WTC11 (cell line): ENCODE results near the gene LY9. TPM values are rescaled to one million over a fixed set of nuclear protein-coding genes. Genes with fewer than 3 reads are reported as not detected.

Experiments
- ATAC-seq: fragments of 200-7000 bp; cut with Tn5 transposase; 2 replicates; pipeline ENCODE4 v1.10.0; 2021; ENCODE audit warnings: mild to moderate bottlenecking, moderate library complexity
- CTCF ChIA-PET: fragments of 300-600 bp; sonication (Branson Sonifier 250); formaldehyde crosslinking; loops from one replicate; lab custom pipeline; 2021; ENCODE audit warnings: antibody characterized with exemption; lab: Charles Lee
- POLR2A ChIA-PET: fragments of 350-600 bp; sonication (Branson Sonifier 250); formaldehyde crosslinking; loops from one replicate; lab custom pipeline; 2021; ENCODE audit warnings: antibody characterized with exemption; lab: Charles Lee
- DNase-seq: peaks from one replicate; pipeline ENCODE4 v3.0.0; 2021; ENCODE audit warnings: low spot score
- H3K27ac Mint-ChIP-seq: 2 replicates; pipeline ENCODE4 v1.8.0; 2021; ENCODE audit warnings: mixed read lengths
- H3K27me3 Mint-ChIP-seq: 2 replicates; pipeline ENCODE4 v1.8.0; 2021; ENCODE audit warnings: low read depth, mild to moderate bottlenecking, moderate library complexity, mixed read lengths
- H3K36me3 Mint-ChIP-seq: 2 replicates; pipeline ENCODE4 v1.8.0; 2021; ENCODE audit warnings: mixed read lengths
- H3K4me1 Mint-ChIP-seq: 2 replicates; pipeline ENCODE4 v1.8.0; 2022; ENCODE audit warnings: mixed read lengths
- H3K4me3 Mint-ChIP-seq: 2 replicates; pipeline ENCODE4 v1.8.0; 2021; ENCODE audit warnings: mild to moderate bottlenecking, moderate library complexity, mixed read lengths
- H3K9me3 Mint-ChIP-seq: 2 replicates; pipeline ENCODE4 v1.8.0; 2021; ENCODE audit warnings: mixed read lengths
- CREM ChIP-seq: sonication (generic); formaldehyde crosslinking; IDR thresholded peaks from 2 replicates; pipeline ENCODE4 v1.8.1; 2022; ENCODE audit warnings: mild to moderate bottlenecking, missing genetic modification reagents, moderate library complexity
- ELF4 ChIP-seq: sonication (generic); formaldehyde crosslinking; IDR thresholded peaks from 2 replicates; pipeline ENCODE4 v1.8.1; 2022; ENCODE audit warnings: low read depth, mild to moderate bottlenecking, moderate library complexity, missing genetic modification reagents
- FOXK1 ChIP-seq: sonication (generic); formaldehyde crosslinking; IDR thresholded peaks from 2 replicates; pipeline ENCODE4 v1.8.0; 2022; ENCODE audit warnings: mild to moderate bottlenecking, moderate library complexity, missing genetic modification reagents
- NFATC4 ChIP-seq: fragments of 250-450 bp; sonication (Bioruptor Pico); IDR thresholded peaks from 2 replicates; pipeline ENCODE4 v1.9.0; 2021; ENCODE audit warnings: mild to moderate bottlenecking
- PRDM15 ChIP-seq: sonication (generic); formaldehyde crosslinking; IDR thresholded peaks from 2 replicates; pipeline ENCODE4 v1.8.0; 2022; ENCODE audit warnings: missing genetic modification reagents
- RELA ChIP-seq: sonication (generic); formaldehyde crosslinking; IDR thresholded peaks from 2 replicates; pipeline ENCODE4 v1.8.1; 2022; ENCODE audit warnings: missing genetic modification reagents, mild to moderate bottlenecking, borderline replicate concordance
- TEAD4 ChIP-seq: sonication (generic); formaldehyde crosslinking; IDR thresholded peaks from 2 replicates; pipeline ENCODE4 v1.8.0; 2022; ENCODE audit warnings: mild to moderate bottlenecking, missing genetic modification reagents
- USF1 ChIP-seq: sonication (generic); formaldehyde crosslinking; IDR thresholded peaks from 2 replicates; pipeline ENCODE4 v1.8.0; 2022; ENCODE audit warnings: mild to moderate bottlenecking, missing genetic modification reagents
- ZNF121 ChIP-seq: sonication (generic); formaldehyde crosslinking; IDR thresholded peaks from 2 replicates; pipeline ENCODE4 v1.8.0; 2023; ENCODE audit warnings: missing genetic modification reagents
- ZNF138 ChIP-seq: sonication (generic); formaldehyde crosslinking; conservative IDR thresholded peaks from 2 replicates; pipeline ENCODE4 v1.8.1; 2022; ENCODE audit warnings: mild to moderate bottlenecking, moderate library complexity, missing genetic modification reagents
- ZNF512 ChIP-seq: sonication (generic); formaldehyde crosslinking; IDR thresholded peaks from 2 replicates; pipeline ENCODE4 v1.8.1; 2022; ENCODE audit warnings: missing genetic modification reagents, borderline replicate concordance
- total RNA-seq: library from RNA; stranded (reverse); gene quantifications from 3 replicates; pipeline ENCODE4 v1.2.3, GENCODE V29; 2021
- TF ChIP-seq, protein P1 (sequence below): sonication (generic); formaldehyde crosslinking; IDR thresholded peaks from 2 replicates; pipeline ENCODE4 v1.8.1; 2022; ENCODE audit warnings: mild to moderate bottlenecking, moderate library complexity, missing genetic modification reagents
- TF ChIP-seq, protein P2 (sequence below): sonication (generic); formaldehyde crosslinking; IDR thresholded peaks from 2 replicates; pipeline ENCODE4 v1.8.1; 2022; ENCODE audit warnings: low read depth, missing genetic modification reagents, borderline replicate concordance
- TF ChIP-seq, protein P3 (sequence below): sonication (generic); formaldehyde crosslinking; IDR thresholded peaks from 2 replicates; pipeline ENCODE4 v1.8.0; 2022; ENCODE audit warnings: mild to moderate bottlenecking, missing genetic modification reagents
- TF ChIP-seq, protein P4 (sequence below): fragments of 250-450 bp; sonication (Bioruptor Pico); IDR thresholded peaks from 2 replicates; pipeline ENCODE4 v1.9.0; 2021; ENCODE audit warnings: mild to moderate bottlenecking
- TF ChIP-seq, protein P5 (sequence below): sonication (generic); formaldehyde crosslinking; IDR thresholded peaks from 2 replicates; pipeline ENCODE4 v1.8.1; 2022; ENCODE audit warnings: low read depth, mild to moderate bottlenecking, moderate library complexity, missing genetic modification reagents, borderline replicate concordance
- TF ChIP-seq, protein P6 (sequence below): fragments of 250-450 bp; sonication (Bioruptor Pico); IDR thresholded peaks from 2 replicates; pipeline ENCODE4 v1.9.0; 2021; ENCODE audit warnings: mild to moderate bottlenecking

Gene LY9
- total RNA-seq, 1 experiment from 2014 or later = not detected

DNA sequence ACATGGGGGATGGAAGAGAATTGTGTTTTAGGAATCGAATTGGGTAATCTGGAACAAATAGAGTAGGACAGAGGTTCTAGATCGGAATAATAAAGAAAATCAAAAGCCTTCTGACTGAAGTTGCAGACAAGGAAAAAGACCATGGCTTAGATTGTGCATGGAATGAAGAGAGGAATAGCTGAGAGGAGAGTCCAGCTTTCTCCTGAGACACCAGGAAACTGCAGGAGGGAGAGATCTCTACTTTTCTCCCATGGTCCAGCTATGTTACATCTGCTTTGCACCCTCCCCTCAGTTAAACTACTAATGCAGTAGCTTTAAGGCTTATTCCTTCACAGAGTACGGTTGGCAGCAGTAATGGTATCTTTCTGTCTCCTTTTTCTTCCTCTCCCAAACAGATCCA, 43.6 kb upstream of the LY9 start (continued):
- TF ChIP-seq, protein P1, sequence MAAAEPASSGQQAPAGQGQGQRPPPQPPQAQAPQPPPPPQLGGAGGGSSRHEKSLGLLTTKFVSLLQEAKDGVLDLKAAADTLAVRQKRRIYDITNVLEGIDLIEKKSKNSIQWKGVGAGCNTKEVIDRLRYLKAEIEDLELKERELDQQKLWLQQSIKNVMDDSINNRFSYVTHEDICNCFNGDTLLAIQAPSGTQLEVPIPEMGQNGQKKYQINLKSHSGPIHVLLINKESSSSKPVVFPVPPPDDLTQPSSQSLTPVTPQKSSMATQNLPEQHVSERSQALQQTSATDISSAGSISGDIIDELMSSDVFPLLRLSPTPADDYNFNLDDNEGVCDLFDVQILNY (CRISPR knock-in tag) = no peak
- TF ChIP-seq USF1 (CRISPR knock-in tag) = no peak

- CTCF ChIA-PET = interaction anchor here (1.3 to 1.4 kb wide), 2 partner anchors 16 to 25 kb away, joined by 7 read pairs; no protein-coding TSS in a partner anchor
- no peak overlapping the region for H3K27ac Mint-ChIP-seq
- POLR2A ChIA-PET = interaction anchor here (1.8 kb wide), 1 partner anchor 15 kb away, joined by 7 read pairs; no protein-coding TSS in a partner anchor
- DNase-seq = no peak
- peaks cover 16% of the 10 kb centered on the region for H3K27me3 Mint-ChIP-seq
- H3K4me1 Mint-ChIP-seq = peaks cover 5% of the 10 kb centered on the region; the same call in 1 of the 2 replicates
- TF ChIP-seq NFATC4 (CRISPR knock-in tag) (no peak), ZNF121 (CRISPR knock-in tag) (no peak), ZNF512 (CRISPR knock-in tag) (no peak), PRDM15 (CRISPR knock-in tag) (no peak), RELA (no peak), TEAD4 (CRISPR knock-in tag) (no peak), ELF4 (CRISPR knock-in tag) (no peak), FOXK1 (CRISPR knock-in tag) (no peak), CREM (CRISPR knock-in tag) (no peak), ZNF138 (CRISPR knock-in tag) (no peak)
- TF ChIP-seq, protein P2, sequence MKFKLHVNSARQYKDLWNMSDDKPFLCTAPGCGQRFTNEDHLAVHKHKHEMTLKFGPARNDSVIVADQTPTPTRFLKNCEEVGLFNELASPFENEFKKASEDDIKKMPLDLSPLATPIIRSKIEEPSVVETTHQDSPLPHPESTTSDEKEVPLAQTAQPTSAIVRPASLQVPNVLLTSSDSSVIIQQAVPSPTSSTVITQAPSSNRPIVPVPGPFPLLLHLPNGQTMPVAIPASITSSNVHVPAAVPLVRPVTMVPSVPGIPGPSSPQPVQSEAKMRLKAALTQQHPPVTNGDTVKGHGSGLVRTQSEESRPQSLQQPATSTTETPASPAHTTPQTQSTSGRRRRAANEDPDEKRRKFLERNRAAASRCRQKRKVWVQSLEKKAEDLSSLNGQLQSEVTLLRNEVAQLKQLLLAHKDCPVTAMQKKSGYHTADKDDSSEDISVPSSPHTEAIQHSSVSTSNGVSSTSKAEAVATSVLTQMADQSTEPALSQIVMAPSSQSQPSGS (CRISPR knock-in tag) = no peak
- TF ChIP-seq, protein P3, sequence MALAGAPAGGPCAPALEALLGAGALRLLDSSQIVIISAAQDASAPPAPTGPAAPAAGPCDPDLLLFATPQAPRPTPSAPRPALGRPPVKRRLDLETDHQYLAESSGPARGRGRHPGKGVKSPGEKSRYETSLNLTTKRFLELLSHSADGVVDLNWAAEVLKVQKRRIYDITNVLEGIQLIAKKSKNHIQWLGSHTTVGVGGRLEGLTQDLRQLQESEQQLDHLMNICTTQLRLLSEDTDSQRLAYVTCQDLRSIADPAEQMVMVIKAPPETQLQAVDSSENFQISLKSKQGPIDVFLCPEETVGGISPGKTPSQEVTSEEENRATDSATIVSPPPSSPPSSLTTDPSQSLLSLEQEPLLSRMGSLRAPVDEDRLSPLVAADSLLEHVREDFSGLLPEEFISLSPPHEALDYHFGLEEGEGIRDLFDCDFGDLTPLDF = no peak
- TF ChIP-seq, protein P4, sequence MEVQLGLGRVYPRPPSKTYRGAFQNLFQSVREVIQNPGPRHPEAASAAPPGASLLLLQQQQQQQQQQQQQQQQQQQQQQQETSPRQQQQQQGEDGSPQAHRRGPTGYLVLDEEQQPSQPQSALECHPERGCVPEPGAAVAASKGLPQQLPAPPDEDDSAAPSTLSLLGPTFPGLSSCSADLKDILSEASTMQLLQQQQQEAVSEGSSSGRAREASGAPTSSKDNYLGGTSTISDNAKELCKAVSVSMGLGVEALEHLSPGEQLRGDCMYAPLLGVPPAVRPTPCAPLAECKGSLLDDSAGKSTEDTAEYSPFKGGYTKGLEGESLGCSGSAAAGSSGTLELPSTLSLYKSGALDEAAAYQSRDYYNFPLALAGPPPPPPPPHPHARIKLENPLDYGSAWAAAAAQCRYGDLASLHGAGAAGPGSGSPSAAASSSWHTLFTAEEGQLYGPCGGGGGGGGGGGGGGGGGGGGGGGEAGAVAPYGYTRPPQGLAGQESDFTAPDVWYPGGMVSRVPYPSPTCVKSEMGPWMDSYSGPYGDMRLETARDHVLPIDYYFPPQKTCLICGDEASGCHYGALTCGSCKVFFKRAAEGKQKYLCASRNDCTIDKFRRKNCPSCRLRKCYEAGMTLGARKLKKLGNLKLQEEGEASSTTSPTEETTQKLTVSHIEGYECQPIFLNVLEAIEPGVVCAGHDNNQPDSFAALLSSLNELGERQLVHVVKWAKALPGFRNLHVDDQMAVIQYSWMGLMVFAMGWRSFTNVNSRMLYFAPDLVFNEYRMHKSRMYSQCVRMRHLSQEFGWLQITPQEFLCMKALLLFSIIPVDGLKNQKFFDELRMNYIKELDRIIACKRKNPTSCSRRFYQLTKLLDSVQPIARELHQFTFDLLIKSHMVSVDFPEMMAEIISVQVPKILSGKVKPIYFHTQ = no peak
- TF ChIP-seq, protein P5, sequence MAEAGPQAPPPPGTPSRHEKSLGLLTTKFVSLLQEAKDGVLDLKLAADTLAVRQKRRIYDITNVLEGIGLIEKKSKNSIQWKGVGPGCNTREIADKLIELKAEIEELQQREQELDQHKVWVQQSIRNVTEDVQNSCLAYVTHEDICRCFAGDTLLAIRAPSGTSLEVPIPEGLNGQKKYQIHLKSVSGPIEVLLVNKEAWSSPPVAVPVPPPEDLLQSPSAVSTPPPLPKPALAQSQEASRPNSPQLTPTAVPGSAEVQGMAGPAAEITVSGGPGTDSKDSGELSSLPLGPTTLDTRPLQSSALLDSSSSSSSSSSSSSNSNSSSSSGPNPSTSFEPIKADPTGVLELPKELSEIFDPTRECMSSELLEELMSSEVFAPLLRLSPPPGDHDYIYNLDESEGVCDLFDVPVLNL = no peak
- TF ChIP-seq, protein P6, sequence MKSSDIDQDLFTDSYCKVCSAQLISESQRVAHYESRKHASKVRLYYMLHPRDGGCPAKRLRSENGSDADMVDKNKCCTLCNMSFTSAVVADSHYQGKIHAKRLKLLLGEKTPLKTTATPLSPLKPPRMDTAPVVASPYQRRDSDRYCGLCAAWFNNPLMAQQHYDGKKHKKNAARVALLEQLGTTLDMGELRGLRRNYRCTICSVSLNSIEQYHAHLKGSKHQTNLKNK (CRISPR knock-in tag) = no peak
- TF ChIP-seq, all 79 proteins: peak for 0
- no peak for ATAC-seq
- H3K4me3 Mint-ChIP-seq = no peak overlapping the region
- H3K36me3 Mint-ChIP-seq = no peaks in the 10 kb centered on the region
- no peaks in the 10 kb centered on the region for H3K9me3 Mint-ChIP-seq
Measured at GRCh38 chr1:160752924-160753323, 43.0 kb upstream of the LY9 start.
